SU-DHL-6 (cell line): ENCODE measurements around the gene KRTAP9-2.
"Not testable (repeated sequence)": the region's sequence is repeated elsewhere in the genome, so short reads cannot be mapped to it uniquely, and the experiment has no call there.

Experiments
- H2AFZ ChIP-seq: fragments of 200-600 bp; sonication (generic); 2 replicates; pipeline ENCODE4 v1.6.1; 2014; ENCODE audit warnings: low read depth, mild to moderate bottlenecking, moderate library complexity, mixed read lengths, antibody characterized with exemption, low read length; ENCODE audit not compliant: severe bottlenecking
- H3F3A ChIP-seq: fragments of 200-600 bp; shearing (Covaris generic); 2 replicates; pipeline ENCODE4 v1.6.0; 2016; ENCODE audit warnings: antibody characterized with exemption, mild to moderate bottlenecking; ENCODE audit not compliant: insufficient read depth
- H3K27ac ChIP-seq: fragments of 200-600 bp; sonication (generic); 2 replicates; pipeline ENCODE4 v1.5.1; 2016; ENCODE audit warnings: low read depth, mild to moderate bottlenecking, low read length, moderate library complexity, mixed read lengths
- H3K27me3 ChIP-seq: fragments of 200-600 bp; sonication (generic), shearing (Covaris generic); 2 replicates; pipeline ENCODE4 v1.6.0; 2014; ENCODE audit warnings: mild to moderate bottlenecking, low read length
- H3K36me3 ChIP-seq: fragments of 200-600 bp; sonication (generic); 2 replicates; pipeline ENCODE4 v1.6.1; 2014; ENCODE audit warnings: mild to moderate bottlenecking, low read length, mixed read lengths
- H3K4me2 ChIP-seq: fragments of 300-600, 200-600 bp; shearing (Covaris generic), sonication (generic); 2 replicates; pipeline ENCODE4 v1.6.0; 2014; ENCODE audit warnings: low read length, low read depth, mild to moderate bottlenecking; ENCODE audit not compliant: poor library complexity, severe bottlenecking
- H3K4me3 ChIP-seq: fragments of 200-600 bp; sonication (generic); 2 replicates; pipeline ENCODE4 v1.5.1; 2014; ENCODE audit warnings: antibody characterized with exemption, low read length, mild to moderate bottlenecking, mixed read lengths; ENCODE audit not compliant: insufficient read depth, poor library complexity, severe bottlenecking
- H3K79me2 ChIP-seq: fragments of 200-600 bp; sonication (generic); 2 replicates; pipeline ENCODE4 v1.6.1; 2014; ENCODE audit warnings: mild to moderate bottlenecking, low read length, moderate library complexity; ENCODE audit not compliant: insufficient read depth
- H3K9ac ChIP-seq: fragments of 200-600 bp; sonication (generic); 2 replicates; pipeline ENCODE4 v1.7.0; 2014; ENCODE audit warnings: mild to moderate bottlenecking, low read length
- H3K9me2 ChIP-seq: fragments of 200-600 bp; sonication (generic); replicated peaks from 2 replicates; pipeline ENCODE4 v1.6.1; 2014; ENCODE audit warnings: low read length; ENCODE audit not compliant: insufficient read depth
- H3K9me3 ChIP-seq: fragments of 200-600 bp; sonication (generic); 2 replicates; pipeline ENCODE4 v1.6.1; 2014; ENCODE audit warnings: low read length, mixed read lengths; ENCODE audit not compliant: insufficient read depth
- H4K20me1 ChIP-seq: fragments of 200-600 bp; sonication (generic); 2 replicates; pipeline ENCODE4 v1.6.1; 2014; ENCODE audit warnings: low read depth, mild to moderate bottlenecking, antibody characterized with exemption, low read length, moderate library complexity, mixed read lengths
- EZH2phosphoT487 ChIP-seq: fragments of 200-600 bp; sonication (generic), shearing (Covaris generic); conservative IDR thresholded peaks from 2 replicates; pipeline ENCODE4 v1.6.1; 2018; ENCODE audit warnings: mild to moderate bottlenecking, antibody characterized with exemption, low read length, moderate library complexity, mixed read lengths
- TF ChIP-seq, protein P1 (sequence below): fragments of 200-600 bp; sonication (generic); IDR thresholded peaks from one replicate; pipeline ENCODE4 v1.5.1; 2017; ENCODE audit warnings: antibody characterized with exemption, mild to moderate bottlenecking, low read length, moderate library complexity; ENCODE audit not compliant: insufficient read depth, poor library complexity, severe bottlenecking

The KRTAP9-2 gene, protein sequence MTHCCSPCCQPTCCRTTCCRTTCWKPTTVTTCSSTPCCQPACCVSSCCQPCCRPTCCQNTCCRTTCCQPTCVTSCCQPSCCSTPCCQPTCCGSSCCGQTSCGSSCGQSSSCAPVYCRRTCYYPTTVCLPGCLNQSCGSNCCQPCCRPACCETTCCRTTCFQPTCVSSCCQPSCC

DNA sequence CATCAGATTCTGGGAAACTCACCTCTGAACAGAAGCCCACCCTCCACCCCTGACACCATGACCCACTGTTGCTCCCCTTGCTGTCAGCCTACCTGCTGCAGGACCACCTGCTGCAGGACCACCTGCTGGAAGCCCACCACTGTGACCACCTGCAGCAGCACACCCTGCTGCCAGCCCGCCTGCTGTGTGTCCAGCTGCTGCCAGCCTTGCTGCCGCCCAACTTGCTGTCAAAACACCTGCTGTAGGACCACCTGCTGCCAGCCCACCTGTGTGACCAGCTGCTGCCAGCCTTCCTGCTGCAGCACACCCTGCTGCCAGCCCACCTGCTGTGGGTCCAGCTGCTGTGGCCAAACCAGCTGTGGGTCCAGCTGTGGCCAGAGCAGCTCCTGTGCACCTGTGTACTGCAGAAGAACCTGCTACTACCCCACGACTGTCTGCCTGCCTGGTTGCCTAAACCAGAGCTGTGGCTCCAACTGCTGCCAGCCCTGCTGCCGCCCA lies at the start of gene KRTAP9-2:
Gene KRTAP9-2, plus strand, starts transcription at position 51 of the 498 bp plus-strand sequence. Its CDS starts 7 bp downstream, at position 58.
- H3K9me2 ChIP-seq, H4K20me1 ChIP-seq, H3K36me3 ChIP-seq, H2AFZ ChIP-seq, H3K79me2 ChIP-seq, H3K4me2 ChIP-seq, H3K9ac ChIP-seq, H3F3A ChIP-seq, H3K9me3 ChIP-seq, H3K4me3 ChIP-seq, H3K27me3 ChIP-seq, H3K27ac ChIP-seq: not testable (repeated sequence)

DNA sequence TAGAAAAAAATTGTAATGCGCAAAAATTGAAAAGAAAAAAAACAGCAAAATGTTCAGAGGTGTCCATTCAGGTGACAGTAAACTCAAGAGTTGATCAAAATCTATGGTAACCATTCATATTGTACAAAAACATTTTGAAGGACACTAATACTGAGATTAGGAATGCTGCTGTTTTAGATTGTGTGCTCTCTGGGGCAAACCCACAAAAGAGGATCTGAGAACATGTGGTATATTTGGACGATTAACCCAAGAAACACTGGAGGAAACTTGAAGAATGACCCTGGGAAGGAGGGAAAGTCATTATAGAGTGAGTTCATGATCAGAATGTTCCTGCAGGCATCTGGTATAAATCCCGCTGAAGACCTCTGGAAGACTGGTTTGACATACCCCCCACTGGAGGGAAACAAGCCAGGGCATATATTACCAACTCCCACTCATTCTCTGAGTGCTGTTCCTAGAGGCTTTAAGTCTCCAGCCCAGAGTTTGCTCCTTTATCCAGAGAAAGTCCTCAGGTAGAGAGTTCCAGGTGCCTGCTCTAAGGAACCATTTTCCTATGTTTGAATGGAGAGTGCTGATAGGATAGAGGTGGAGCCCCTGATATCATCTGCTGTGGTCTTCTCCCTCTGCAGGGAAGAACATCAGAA lies 49.6 kb upstream of the KRTAP9-2 start:
- Histone ChIP-seq H3K4me3 (no peak overlapping the region), H4K20me1 (no peaks in the 10 kb centered on the region), H3K9me2 (no peaks in the 10 kb centered on the region), H3F3A (no peaks in the 10 kb centered on the region), H3K4me2 (no peak overlapping the region), H3K27ac (no peak overlapping the region), H3K27me3 (0 out of 2 replicates have a peak, but pooled peaks cover 3% of the 10 kb centered on the region), H2AFZ (no peak overlapping the region), H3K9me3 (no peaks in the 10 kb centered on the region), H3K36me3 (no peaks in the 10 kb centered on the region), H3K79me2 (no peaks in the 10 kb centered on the region), H3K9ac (no peak overlapping the region)
- TF ChIP-seq EZH2phosphoT487: no peak
- TF ChIP-seq, protein P1, sequence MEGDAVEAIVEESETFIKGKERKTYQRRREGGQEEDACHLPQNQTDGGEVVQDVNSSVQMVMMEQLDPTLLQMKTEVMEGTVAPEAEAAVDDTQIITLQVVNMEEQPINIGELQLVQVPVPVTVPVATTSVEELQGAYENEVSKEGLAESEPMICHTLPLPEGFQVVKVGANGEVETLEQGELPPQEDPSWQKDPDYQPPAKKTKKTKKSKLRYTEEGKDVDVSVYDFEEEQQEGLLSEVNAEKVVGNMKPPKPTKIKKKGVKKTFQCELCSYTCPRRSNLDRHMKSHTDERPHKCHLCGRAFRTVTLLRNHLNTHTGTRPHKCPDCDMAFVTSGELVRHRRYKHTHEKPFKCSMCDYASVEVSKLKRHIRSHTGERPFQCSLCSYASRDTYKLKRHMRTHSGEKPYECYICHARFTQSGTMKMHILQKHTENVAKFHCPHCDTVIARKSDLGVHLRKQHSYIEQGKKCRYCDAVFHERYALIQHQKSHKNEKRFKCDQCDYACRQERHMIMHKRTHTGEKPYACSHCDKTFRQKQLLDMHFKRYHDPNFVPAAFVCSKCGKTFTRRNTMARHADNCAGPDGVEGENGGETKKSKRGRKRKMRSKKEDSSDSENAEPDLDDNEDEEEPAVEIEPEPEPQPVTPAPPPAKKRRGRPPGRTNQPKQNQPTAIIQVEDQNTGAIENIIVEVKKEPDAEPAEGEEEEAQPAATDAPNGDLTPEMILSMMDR: no peak

DNA sequence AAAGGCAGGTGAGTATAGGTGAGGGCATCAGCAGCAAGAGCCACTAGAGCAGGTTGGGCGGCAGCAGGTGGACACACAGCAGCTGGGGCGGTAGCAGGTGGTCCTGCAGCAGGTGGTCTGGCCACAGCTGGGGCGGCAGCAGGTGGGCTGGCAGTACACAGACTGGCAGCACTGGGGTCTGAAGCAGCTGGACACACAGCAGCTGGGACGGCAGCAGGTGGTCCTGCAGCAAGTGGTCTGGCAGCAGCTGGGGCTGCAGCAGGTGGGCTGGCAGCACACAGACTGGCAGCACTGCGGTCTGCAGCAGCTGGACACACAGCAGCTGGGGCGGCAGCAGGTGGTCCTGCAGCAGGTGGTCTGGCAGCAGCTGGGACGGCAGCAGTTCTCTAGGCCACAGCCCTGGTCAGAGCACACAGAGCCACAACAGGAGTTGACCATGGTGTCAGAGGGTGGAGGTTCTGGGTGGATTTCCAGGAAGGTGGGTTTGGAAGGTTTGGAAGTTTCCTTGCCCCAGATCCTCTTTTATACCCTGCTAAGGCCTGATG lies 48.6 kb upstream of the KRTAP9-2 start, which contains the start of gene KRTAP4-2:
Gene KRTAP4-2, minus strand, starts transcription at position 495 of the 545 bp plus-strand sequence. Its CDS starts 57 bp downstream, at position 438.
- no peaks in the 10 kb centered on the region for H4K20me1 ChIP-seq
- no peak within 1 kb of the TSS for H3K4me2 ChIP-seq
- H2AFZ ChIP-seq: no peak within 1 kb of the TSS
- no peaks in the 10 kb centered on the region for H3K9me3 ChIP-seq
- H3K9ac ChIP-seq: no peak within 1 kb of the TSS
- no peak within 1 kb of the TSS for H3K4me3 ChIP-seq
- H3F3A ChIP-seq: no peaks in the 10 kb centered on the region
- TF ChIP-seq, protein P1: no peak
- TF ChIP-seq EZH2phosphoT487: no peak
- no peak within 1 kb of the TSS for H3K27ac ChIP-seq
- H3K9me2 ChIP-seq: no peaks in the 10 kb centered on the region
- no peaks in the 10 kb centered on the region for H3K79me2 ChIP-seq
- H3K36me3 ChIP-seq: no peaks in the 10 kb centered on the region
- 0 out of 2 replicates have a peak, but pooled peaks cover 3% of the 10 kb centered on the region for H3K27me3 ChIP-seq

DNA sequence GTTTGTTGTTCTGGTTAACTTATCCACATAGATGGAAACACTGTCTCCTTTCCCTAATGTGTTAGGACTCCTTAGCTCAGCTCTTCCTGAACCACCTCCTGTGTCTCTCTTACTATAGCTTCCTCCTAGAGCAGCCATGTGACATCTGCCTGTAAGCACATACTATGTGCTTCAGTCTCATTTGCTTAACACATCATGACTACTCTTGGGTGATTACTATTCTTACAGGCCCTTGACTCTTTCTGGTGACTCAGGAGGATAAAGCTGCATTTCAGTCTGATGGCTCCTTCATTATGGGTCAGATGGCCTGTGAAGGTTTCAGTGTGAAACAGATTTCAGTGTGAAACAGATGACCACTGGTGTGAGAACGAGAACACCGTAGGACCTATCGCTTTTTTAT lies 48.1 kb upstream of the KRTAP9-2 start:
- H3K9ac ChIP-seq: no peak overlapping the region
- H3K4me3 ChIP-seq: no peak overlapping the region
- H3K27ac ChIP-seq: no peak overlapping the region
- no peaks in the 10 kb centered on the region for H3K79me2 ChIP-seq
- H2AFZ ChIP-seq: no peak overlapping the region
- H3K9me3 ChIP-seq: no peaks in the 10 kb centered on the region
- H4K20me1 ChIP-seq: no peaks in the 10 kb centered on the region
- H3K9me2 ChIP-seq: no peaks in the 10 kb centered on the region
- no peaks in the 10 kb centered on the region for H3K36me3 ChIP-seq
- TF ChIP-seq, protein P1: no peak
- TF ChIP-seq EZH2phosphoT487: no peak
- H3K4me2 ChIP-seq: no peak overlapping the region
- 0 out of 2 replicates have a peak, but pooled peaks cover 3% of the 10 kb centered on the region for H3K27me3 ChIP-seq
- H3F3A ChIP-seq: no peaks in the 10 kb centered on the region
